Sigmoid colon (tissue), 7 donors: ENCODE results near the gene GALNT12. TPM values are rescaled to one million over a fixed set of nuclear protein-coding genes. Genes with fewer than 3 reads are reported as not detected.

Experiments used
- DNase-seq: peaks from one replicate; pipeline ENCODE4 v3.0.0-alpha.2; 2019
- H3K27ac ChIP-seq, 4 donors: fragments of 200-600 bp; sonication (generic); one replicate each; pipeline ENCODE4 v1.5.1; 2016 to 2019; ENCODE audit warnings: mild to moderate bottlenecking in 1 of 4
- H3K27me3 ChIP-seq, 3 donors: fragments of 200-600 bp; sonication (generic); one replicate each; pipeline ENCODE4 v1.5.1; 2019; ENCODE audit warnings: mild to moderate bottlenecking in 1 of 3
- H3K36me3 ChIP-seq, 4 donors: fragments of 200-600 bp; sonication (generic); one replicate each; pipeline ENCODE4 v1.5.1; 2016 to 2019
- H3K4me1 ChIP-seq, 4 donors: fragments of 200-600 bp; sonication (generic); one replicate each; pipeline ENCODE4 v1.5.1; 2017 to 2019
- H3K4me3 ChIP-seq, 4 donors: fragments of 200-600 bp; sonication (generic); one replicate each; pipeline ENCODE4 v1.5.1; 2017 to 2019; ENCODE audit warnings: mild to moderate bottlenecking in 2 of 4, moderate library complexity in 1 of 4
- H3K9me3 ChIP-seq, 4 donors: fragments of 200-600 bp in 3 of 4; sonication (generic) in 3 of 4; one replicate each; pipeline versions ENCODE4 v1.5.1 to v1.6.1; 2013 to 2019
- EP300 ChIP-seq, 4 donors: sonication (generic); formaldehyde crosslinking; IDR thresholded peaks; one replicate each; pipeline ENCODE4 v1.6.1; 2017; ENCODE audit warnings: antibody characterized with exemption in 4 of 4
- POLR2A ChIP-seq, 2 donors: fragments of 450-650 bp; IDR thresholded peaks; one replicate each; pipeline ENCODE4 v1.6.1; 2016; ENCODE audit warnings: antibody characterized with exemption in 2 of 2, mild to moderate bottlenecking in 2 of 2, moderate library complexity in 2 of 2
- POLR2AphosphoS5 ChIP-seq, 4 donors: sonication (generic); formaldehyde crosslinking; IDR thresholded peaks; one replicate each; pipeline ENCODE4 v1.6.1; 2017; ENCODE audit warnings: antibody characterized with exemption in 4 of 4
- WGBS, 2 donors: extraction: QIAGEN DNeasy Blood & Tissue Kit; methylation state at CpG; one replicate each; pipeline ENCODE4 v1.1.7; 2013; 5-methylcytosine and 5-hydroxymethylcytosine counted together
- intact Hi-C: fragments of 100-400 bp; cut with DNase I; formaldehyde crosslinking; loops from one replicate; pipeline ENCODE4 v1.15.1; 2023
- polyA plus RNA-seq, 3 donors: library from polyadenylated mRNA; stranded (reverse); fragments of 200-250 nt; gene quantifications; one replicate each; pipeline ENCODE4 v1.2.3, GENCODE V29; 2013
- total RNA-seq, 4 donors: library from RNA; depleted of rRNA; stranded (reverse); fragments of >200 nt; gene quantifications; one replicate each; pipeline ENCODE4 v1.1.0, GENCODE V29; 2016
- TF ChIP-seq, protein P1 (sequence below), 4 experiments: fragments of 450-650 bp in 3 of 4; fragments of 200-600 bp in 1 of 4; IDR thresholded peaks; one replicate each; pipeline ENCODE4 v1.5.1; 2016 to 2019; ENCODE audit warnings: antibody characterized with exemption in 4 of 4, mild to moderate bottlenecking in 3 of 4, moderate library complexity in 2 of 4
- donor health status: healthy with polysubstance abuse.
- donor health status: Bipolar disorder and iron deficiency.
- donor health status: healthy.

GALNT12 gene
- total and polyA plus RNA-seq, 7 donors: 11.5 to 34.2 (median 18.9) TPM

DNA sequence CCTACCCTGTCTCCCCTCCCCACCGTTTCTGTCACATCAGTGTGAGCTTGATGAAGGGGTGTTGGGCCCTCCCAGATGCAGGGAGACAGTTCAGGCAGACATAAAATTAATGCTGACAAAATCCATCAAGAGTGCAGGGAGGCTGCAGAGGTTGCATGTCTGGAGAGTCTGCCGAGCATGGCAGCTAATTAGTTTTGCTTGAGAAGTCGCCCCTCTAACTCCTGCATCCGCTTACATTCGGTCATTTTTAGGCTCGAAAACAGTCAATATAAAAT lies 44.9 kb downstream of the GALNT12 start:
- H3K4me3 ChIP-seq: no peak overlapping the region
- H3K36me3 ChIP-seq: no peaks in the 10 kb centered on the region
- DNase-seq: no peak
- TF ChIP-seq POLR2AphosphoS5 (IDR thresholded peaks at IDR 0.05): no peak
- TF ChIP-seq, protein P1, sequence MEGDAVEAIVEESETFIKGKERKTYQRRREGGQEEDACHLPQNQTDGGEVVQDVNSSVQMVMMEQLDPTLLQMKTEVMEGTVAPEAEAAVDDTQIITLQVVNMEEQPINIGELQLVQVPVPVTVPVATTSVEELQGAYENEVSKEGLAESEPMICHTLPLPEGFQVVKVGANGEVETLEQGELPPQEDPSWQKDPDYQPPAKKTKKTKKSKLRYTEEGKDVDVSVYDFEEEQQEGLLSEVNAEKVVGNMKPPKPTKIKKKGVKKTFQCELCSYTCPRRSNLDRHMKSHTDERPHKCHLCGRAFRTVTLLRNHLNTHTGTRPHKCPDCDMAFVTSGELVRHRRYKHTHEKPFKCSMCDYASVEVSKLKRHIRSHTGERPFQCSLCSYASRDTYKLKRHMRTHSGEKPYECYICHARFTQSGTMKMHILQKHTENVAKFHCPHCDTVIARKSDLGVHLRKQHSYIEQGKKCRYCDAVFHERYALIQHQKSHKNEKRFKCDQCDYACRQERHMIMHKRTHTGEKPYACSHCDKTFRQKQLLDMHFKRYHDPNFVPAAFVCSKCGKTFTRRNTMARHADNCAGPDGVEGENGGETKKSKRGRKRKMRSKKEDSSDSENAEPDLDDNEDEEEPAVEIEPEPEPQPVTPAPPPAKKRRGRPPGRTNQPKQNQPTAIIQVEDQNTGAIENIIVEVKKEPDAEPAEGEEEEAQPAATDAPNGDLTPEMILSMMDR (IDR thresholded peaks at IDR 0.05): no peak
- no peak for TF ChIP-seq EP300 (IDR thresholded peaks at IDR 0.05)
- TF ChIP-seq POLR2A (IDR thresholded peaks at IDR 0.05): no peak
- peaks cover 0 to 47% (median 37%) of the 10 kb centered on the region in 4 donors for H3K4me1 ChIP-seq
- H3K27ac ChIP-seq: peak overlapping the region in 2 of 4 donors; percentile 83 to 84
- WGBS, 2 donors: 78 to 80% methylated on average over 6 of the region's 6 CpGs
- no peaks in the 10 kb centered on the region for H3K9me3 ChIP-seq
- intact Hi-C loops: no loop called here
- H3K27me3 ChIP-seq: no peaks in the 10 kb centered on the region

GRCh38 chr9:98852961-98853360 lies 45.5 kb downstream of the GALNT12 start:
- TF ChIP-seq EP300 (IDR thresholded peaks at IDR 0.05): no peak
- no peak for TF ChIP-seq POLR2AphosphoS5 (IDR thresholded peaks at IDR 0.05)
- no peak for TF ChIP-seq POLR2A (IDR thresholded peaks at IDR 0.05)
- TF ChIP-seq, protein P1 (IDR thresholded peaks at IDR 0.05): no peak
- Histone ChIP-seq H3K4me3 (no peak overlapping the region), H3K27ac (no peak overlapping the region), H3K27me3 (no peaks in the 10 kb centered on the region), H3K36me3 (no peaks in the 10 kb centered on the region), H3K4me1 (peaks cover 0 to 44% (median 34%) of the 10 kb centered on the region in 4 donors), H3K9me3 (no peaks in the 10 kb centered on the region)
- no peak for DNase-seq
- intact Hi-C loops: no loop called here
- WGBS, 2 donors: 89 to 90% methylated on average over 2 of the region's 2 CpGs

DNA sequence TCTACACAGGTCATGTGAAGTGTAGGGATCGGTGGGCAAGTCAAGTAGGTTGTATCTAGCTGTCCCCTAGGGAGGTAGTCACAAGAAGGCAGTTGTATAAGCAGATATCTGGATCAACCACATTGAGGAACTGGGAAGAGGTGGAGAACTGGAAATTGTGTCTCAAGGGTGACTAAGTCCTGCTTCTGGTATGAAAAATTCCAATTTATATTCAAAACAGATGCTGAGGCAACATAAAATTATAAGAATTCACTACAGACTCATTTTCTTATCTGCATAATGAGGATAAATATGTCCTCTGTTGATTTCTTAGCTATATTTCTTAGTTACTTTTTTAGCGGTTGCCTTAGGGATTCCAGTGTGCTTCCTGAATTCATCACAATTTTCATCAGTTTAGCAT lies 46.8 kb downstream of the GALNT12 start:
- Histone ChIP-seq H3K27ac (no peak overlapping the region), H3K4me1 (peaks cover 0 to 32% (median 23%) of the 10 kb centered on the region in 4 donors), H3K27me3 (no peaks in the 10 kb centered on the region), H3K36me3 (no peaks in the 10 kb centered on the region), H3K4me3 (no peak overlapping the region), H3K9me3 (no peaks in the 10 kb centered on the region)
- TF ChIP-seq POLR2A (IDR thresholded peaks at IDR 0.05): no peak
- WGBS, 2 donors: 94 to 97% methylated on average over 2 of the region's 2 CpGs
- no peak for DNase-seq
- intact Hi-C loops: no loop called here

DNA sequence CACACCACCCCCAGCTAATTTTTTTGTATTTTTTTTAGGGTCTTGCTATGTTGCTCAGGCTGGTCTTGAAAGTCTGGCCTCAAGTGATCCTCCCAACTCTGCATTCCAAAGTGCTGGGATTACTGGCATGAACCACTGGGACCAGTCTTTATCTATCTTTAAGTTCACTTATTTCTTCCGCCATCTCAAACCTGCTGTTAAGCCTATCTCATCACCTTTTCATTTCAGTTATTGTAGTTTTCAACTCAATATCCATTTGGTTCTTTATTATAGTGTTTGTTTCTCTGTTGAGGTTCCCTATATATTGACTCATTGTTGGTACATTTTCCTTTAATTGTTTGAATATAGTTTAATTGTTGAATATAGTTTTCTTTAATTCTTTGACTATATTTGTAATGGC lies 48.1 kb downstream of the GALNT12 start:
- TF ChIP-seq, protein P1 (IDR thresholded peaks at IDR 0.05): no peak
- no peak for TF ChIP-seq POLR2AphosphoS5 (IDR thresholded peaks at IDR 0.05)
- intact Hi-C loops: no loop called here
- Histone ChIP-seq H3K4me1 (peaks cover 0 to 23% (median 15%) of the 10 kb centered on the region in 4 donors), H3K4me3 (no peak overlapping the region), H3K9me3 (no peaks in the 10 kb centered on the region), H3K27me3 (no peaks in the 10 kb centered on the region), H3K27ac (no peak overlapping the region), H3K36me3 (no peaks in the 10 kb centered on the region)
- DNase-seq: no peak
- WGBS, 2 donors: 97 to 99% methylated on average over 1 of the region's 1 CpG

GRCh38 chr9:98856982-98857381 lies 49.5 kb downstream of the GALNT12 start:
- no peak for DNase-seq
- WGBS, 2 donors: 85 to 89% methylated on average over 5 of the region's 5 CpGs
- Histone ChIP-seq H3K4me1 (peaks cover 0 to 26% (median 9%) of the 10 kb centered on the region in 4 donors), H3K4me3 (no peak overlapping the region), H3K27me3 (no peaks in the 10 kb centered on the region), H3K27ac (no peak overlapping the region), H3K36me3 (no peaks in the 10 kb centered on the region), H3K9me3 (no peaks in the 10 kb centered on the region)
- intact Hi-C loops: no loop called here
- TF ChIP-seq, protein P1 (IDR thresholded peaks at IDR 0.05): no peak
- TF ChIP-seq EP300 (IDR thresholded peaks at IDR 0.05) (no peak), POLR2A (IDR thresholded peaks at IDR 0.05) (no peak), POLR2AphosphoS5 (IDR thresholded peaks at IDR 0.05) (no peak)
